Thyroid gland (tissue), 4 donors: Measurements from ENCODE around the gene MLPH.

ENCODE experiments used
- CTCF ChIP-seq, 6 experiments: fragments of 200-600 bp in 3 of 6; fragments of 450-650 bp in 3 of 6; sonication (generic) in 3 of 6; IDR thresholded peaks; one replicate each; pipeline ENCODE4 v1.5.1; 2016 to 2019; ENCODE audit warnings: antibody characterized with exemption in 6 of 6, mild to moderate bottlenecking in 2 of 6, inconsistent platforms in 1 of 6, moderate library complexity in 1 of 6
- POLR2A ChIP-seq, 2 donors: fragments of 450-650 bp; IDR thresholded peaks; one replicate each; pipeline ENCODE4 v1.6.1; 2017; ENCODE audit warnings: antibody characterized with exemption in 2 of 2, mild to moderate bottlenecking in 2 of 2, moderate library complexity in 1 of 2

GRCh38 chr2:237581751-237582746, 95.0 kb downstream of the MLPH start:
- peak in 5 of 6 experiments; percentile 21 to 80 (median 55) for TF ChIP-seq CTCF (IDR thresholded peaks at IDR 0.05)
- TF ChIP-seq POLR2A (IDR thresholded peaks at IDR 0.05), result peak; percentile 45 to 63
